H9 (cell line): ENCODE results near the gene DLG5. TPM values are rescaled to one million over a fixed set of nuclear protein-coding genes. Genes with fewer than 3 reads are reported as not detected.

Experiments used
- DNase-seq: peaks from one replicate; pipeline ENCODE4 v3.0.0-alpha.2; 2017
- H2AFZ ChIP-seq: one replicate; pipeline ENCODE4 v1.6.1; 2013; ENCODE audit warnings: mild to moderate bottlenecking, low read length, control low read depth, moderate library complexity
- H2AK5ac ChIP-seq: 2 replicates; pipeline ENCODE4 v1.6.1; 2013; ENCODE audit warnings: low read length, control low read depth, mixed read lengths; ENCODE audit not compliant: insufficient read length
- H2BK120ac ChIP-seq: one replicate; pipeline ENCODE4 v1.6.1; 2013; ENCODE audit warnings: low read depth, mild to moderate bottlenecking, low read length, control low read depth, inconsistent platforms; ENCODE audit not compliant: poor library complexity, severe bottlenecking
- H2BK12ac ChIP-seq: 2 replicates; pipeline ENCODE4 v1.6.1; 2013; ENCODE audit warnings: low read length, control low read depth, mixed read lengths, low read depth; ENCODE audit not compliant: insufficient read length
- H2BK15ac ChIP-seq: 2 replicates; pipeline ENCODE4 v1.6.1; 2013; ENCODE audit warnings: low read depth, low read length, control low read depth
- H2BK20ac ChIP-seq: one replicate; pipeline ENCODE4 v1.6.1; 2013; ENCODE audit warnings: low read depth, mild to moderate bottlenecking, low read length, control low read depth, inconsistent platforms; ENCODE audit not compliant: poor library complexity, severe bottlenecking
- H2BK5ac ChIP-seq: 2 replicates; pipeline ENCODE4 v1.6.1; 2013; ENCODE audit warnings: low read length, control low read depth, mixed read lengths; ENCODE audit not compliant: insufficient read length
- H3K14ac ChIP-seq: 2 replicates; pipeline ENCODE4 v1.6.1; 2013; ENCODE audit warnings: low read length, control low read depth; ENCODE audit not compliant: insufficient read depth
- H3K18ac ChIP-seq: 2 replicates; pipeline ENCODE4 v1.6.1; 2013; ENCODE audit warnings: low read depth, mild to moderate bottlenecking, mixed read lengths, low read length, control low read depth; ENCODE audit not compliant: insufficient read length
- H3K23ac ChIP-seq: 2 replicates; pipeline ENCODE4 v1.6.1; 2013; ENCODE audit warnings: low read length, control low read depth, mixed read lengths, low read depth; ENCODE audit not compliant: insufficient read length
- H3K23me2 ChIP-seq: 2 replicates; pipeline ENCODE4 v1.6.1; 2013; ENCODE audit warnings: low read depth, mild to moderate bottlenecking, mixed read lengths, low read length, control low read depth; ENCODE audit not compliant: insufficient read length, poor library complexity, severe bottlenecking
- H3K27ac ChIP-seq: 2 replicates; pipeline ENCODE4 v1.5.1; 2013; ENCODE audit warnings: low read length, control low read depth, mixed read lengths, low read depth; ENCODE audit not compliant: insufficient read length
- H3K27me3 ChIP-seq: 2 replicates; pipeline ENCODE4 v1.6.1; 2013; ENCODE audit warnings: low read length, control low read depth, inconsistent platforms; ENCODE audit not compliant: insufficient read depth
- H3K4ac ChIP-seq: 2 replicates; pipeline ENCODE4 v1.6.1; 2013; ENCODE audit warnings: low read depth, mild to moderate bottlenecking, control low read depth, inconsistent platforms, low read length, moderate library complexity
- H3K4me1 ChIP-seq: 2 replicates; pipeline ENCODE4 v1.6.1; 2013; ENCODE audit warnings: low read length, control low read depth, inconsistent platforms; ENCODE audit not compliant: insufficient read depth
- H3K4me2 ChIP-seq: 2 replicates; pipeline ENCODE4 v1.6.1; 2013; ENCODE audit warnings: low read length, control low read depth, mixed read lengths; ENCODE audit not compliant: insufficient read length, insufficient read depth
- H3K56ac ChIP-seq: 2 replicates; pipeline ENCODE4 v1.6.1; 2013; ENCODE audit warnings: low read depth, mild to moderate bottlenecking, mixed read lengths, low read length, control low read depth; ENCODE audit not compliant: insufficient read length
- H3K79me1 ChIP-seq: 2 replicates; pipeline ENCODE4 v1.6.1; 2013; ENCODE audit warnings: low read depth, mild to moderate bottlenecking, moderate library complexity, low read length, control low read depth, inconsistent platforms; ENCODE audit not compliant: insufficient read depth, poor library complexity, severe bottlenecking
- H3K79me2 ChIP-seq: 2 replicates; pipeline ENCODE4 v1.6.1; 2013; ENCODE audit warnings: low read length, control low read depth, inconsistent platforms; ENCODE audit not compliant: insufficient read depth
- H3K9ac ChIP-seq: 2 replicates; pipeline ENCODE4 v1.6.1; 2013; ENCODE audit warnings: low read length, control low read depth, mixed read lengths; ENCODE audit not compliant: insufficient read length; ENCODE audit errors: extremely low read depth
- H3K9me3 ChIP-seq: one replicate; pipeline ENCODE4 v1.6.1; 2013; ENCODE audit warnings: low read depth, low read length, inconsistent platforms; ENCODE audit not compliant: control insufficient read depth
- H3T11ph ChIP-seq: one replicate; pipeline ENCODE4 v1.6.1; 2013; ENCODE audit warnings: mild to moderate bottlenecking, low read length, control low read depth, inconsistent platforms
- H4K20me1 ChIP-seq: one replicate; pipeline ENCODE4 v1.6.1; 2013; ENCODE audit not compliant: control insufficient read depth, insufficient read length, insufficient read depth
- H4K5ac ChIP-seq: 2 replicates; pipeline ENCODE4 v1.6.1; 2013; ENCODE audit warnings: low read depth, mild to moderate bottlenecking, mixed read lengths, low read length, control low read depth; ENCODE audit not compliant: insufficient read length
- H4K8ac ChIP-seq: replicated peaks from 2 replicates; pipeline ENCODE4 v1.6.1; 2013; ENCODE audit warnings: low read length, control low read depth, mixed read lengths, low read depth; ENCODE audit not compliant: insufficient read length
- H4K91ac ChIP-seq: 2 replicates; pipeline ENCODE4 v1.6.1; 2013; ENCODE audit warnings: low read depth, mild to moderate bottlenecking, moderate library complexity, mixed read lengths, low read length, control low read depth; ENCODE audit not compliant: insufficient read length
- H3K27ac Mint-ChIP-seq, 3 experiments: 2 replicates in 2 of 3; 3 replicates in 1 of 3; pipeline ENCODE4 v1.8.0; 2020 to 2021; ENCODE audit warnings: mixed read lengths in 3 of 3, mild to moderate bottlenecking in 1 of 3, moderate library complexity in 1 of 3
- H3K27me3 Mint-ChIP-seq: 2 replicates; pipeline ENCODE4 v1.8.0; 2021; ENCODE audit warnings: low read depth, mild to moderate bottlenecking, moderate library complexity, mixed read lengths
- H3K36me3 Mint-ChIP-seq, 3 experiments: 2 replicates in 2 of 3; 3 replicates in 1 of 3; pipeline ENCODE4 v1.8.0; 2020 to 2021; ENCODE audit warnings: low read depth in 3 of 3, mixed read lengths in 3 of 3; ENCODE audit not compliant: insufficient read depth in 1 of 3
- H3K4me1 Mint-ChIP-seq, 2 experiments: 2 replicates each; pipeline ENCODE4 v1.8.0; 2020; ENCODE audit warnings: mixed read lengths in 2 of 2
- H3K4me3 Mint-ChIP-seq, 2 experiments: 2 replicates in 1 of 2; 3 replicates in 1 of 2; pipeline ENCODE4 v1.8.0; 2020 to 2021; ENCODE audit warnings: mild to moderate bottlenecking in 2 of 2, mixed read lengths in 2 of 2, moderate library complexity in 1 of 2
- H3K9me3 Mint-ChIP-seq, 2 experiments: 2 replicates in 1 of 2; 3 replicates in 1 of 2; pipeline ENCODE4 v1.8.0; 2020; ENCODE audit warnings: mild to moderate bottlenecking in 2 of 2, mixed read lengths in 2 of 2, moderate library complexity in 1 of 2
- CTCF ChIP-seq: fragments of 200-600 bp; sonication (generic); conservative IDR thresholded peaks from 3 replicates; pipeline ENCODE4 v1.8.0; 2021; ENCODE audit warnings: antibody characterized with exemption, mild to moderate bottlenecking
- WGBS: extraction: QIAGEN DNeasy Blood & Tissue Kit; methylation state at CpG from one replicate; pipeline ENCODE4 v1.1.7; 2013; ENCODE audit warnings: missing lambda C conversion rate, low lambda C conversion rate, mixed read lengths; ENCODE audit not compliant: insufficient read length; ENCODE audit errors: extremely low coverage; 5-methylcytosine and 5-hydroxymethylcytosine counted together
- total RNA-seq: library from RNA; stranded (reverse); gene quantifications from 2 replicates; pipeline ENCODE4 v1.2.1, GENCODE V29; 2021

DLG5 gene
- total RNA-seq, 1 experiment from 2014 or later: 67.4 TPM

GRCh38 chr10:77965294-77965693 lies 38.7 kb upstream of the DLG5 start:
- TF ChIP-seq CTCF: no peak
- H3T11ph ChIP-seq: no peak overlapping the region
- H3K27me3 ChIP-seq: no peaks in the 10 kb centered on the region
- Mint-ChIP-seq H3K27ac (no peak overlapping the region), H3K4me3 (no peak overlapping the region), H3K9me3 (peaks cover 22 to 24% of the 10 kb centered on the region in 2 experiments), H3K36me3 (peaks cover 13 to 20% (median 18%) of the 10 kb centered on the region in 3 experiments), H3K27me3 (no peaks in the 10 kb centered on the region), H3K4me1 (peaks cover 6 to 10% of the 10 kb centered on the region in 2 experiments)
- no peak overlapping the region for H3K23ac ChIP-seq
- no peak overlapping the region for H4K5ac ChIP-seq
- H3K79me2 ChIP-seq: no peaks in the 10 kb centered on the region
- peaks cover 14% of the 10 kb centered on the region for H3K9me3 ChIP-seq
- H3K56ac ChIP-seq: no peak overlapping the region
- no peak overlapping the region for H3K27ac ChIP-seq
- no peak overlapping the region for H3K4me2 ChIP-seq
- H3K14ac ChIP-seq: no peak overlapping the region
- H2AFZ ChIP-seq: no peak overlapping the region
- no peak overlapping the region for H2BK5ac ChIP-seq
- no peak overlapping the region for H2BK15ac ChIP-seq
- no peaks in the 10 kb centered on the region for H3K23me2 ChIP-seq
- no peaks in the 10 kb centered on the region for H3K4me1 ChIP-seq
- no peak overlapping the region for H4K91ac ChIP-seq
- no peak overlapping the region for H3K9ac ChIP-seq
- no peak overlapping the region for H4K8ac ChIP-seq
- no peaks in the 10 kb centered on the region for H3K79me1 ChIP-seq
- no peaks in the 10 kb centered on the region for H4K20me1 ChIP-seq
- H2BK120ac ChIP-seq: no peak overlapping the region
- H3K18ac ChIP-seq: no peak overlapping the region
- no peak overlapping the region for H3K4ac ChIP-seq
- no peak overlapping the region for H2AK5ac ChIP-seq
- no peak overlapping the region for H2BK20ac ChIP-seq
- DNase-seq: no peak
- no peak overlapping the region for H2BK12ac ChIP-seq
- no CpG with 5 or more reads among the region's 5 CpGs for WGBS
